Measurements from ENCODE around the gene ANKRD63.

ANKRD63 gene

GRCh38 chr15:40312370-40313158 lies 29.7 kb upstream of the ANKRD63 start:
- DNase-seq = no peak

DNA sequence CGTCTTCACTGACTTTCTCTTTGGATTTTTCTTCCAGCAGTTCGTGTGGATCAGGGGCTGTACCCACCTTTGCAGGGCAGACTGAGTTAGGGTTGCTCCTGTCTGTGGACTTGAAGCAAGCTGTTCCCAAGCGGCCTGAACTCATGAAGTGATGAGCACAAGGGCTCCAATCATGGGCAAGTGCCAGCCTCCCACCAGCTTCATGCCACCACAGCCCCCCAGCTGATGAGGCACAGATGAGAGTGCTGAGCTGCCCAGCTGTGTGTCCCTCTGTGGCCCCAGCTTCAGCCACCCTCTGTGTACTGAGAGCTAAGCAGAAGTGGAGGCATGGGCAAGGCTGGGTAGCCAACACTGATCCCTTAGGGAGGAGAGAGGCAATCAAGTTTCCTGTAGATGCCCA lies 28.1 kb upstream of the ANKRD63 start:
- DNase-seq = no peak

- no peak for DNase-seq
Observed at GRCh38 chr15:40310001-40310959, 27.4 kb upstream of the ANKRD63 start.

DNA sequence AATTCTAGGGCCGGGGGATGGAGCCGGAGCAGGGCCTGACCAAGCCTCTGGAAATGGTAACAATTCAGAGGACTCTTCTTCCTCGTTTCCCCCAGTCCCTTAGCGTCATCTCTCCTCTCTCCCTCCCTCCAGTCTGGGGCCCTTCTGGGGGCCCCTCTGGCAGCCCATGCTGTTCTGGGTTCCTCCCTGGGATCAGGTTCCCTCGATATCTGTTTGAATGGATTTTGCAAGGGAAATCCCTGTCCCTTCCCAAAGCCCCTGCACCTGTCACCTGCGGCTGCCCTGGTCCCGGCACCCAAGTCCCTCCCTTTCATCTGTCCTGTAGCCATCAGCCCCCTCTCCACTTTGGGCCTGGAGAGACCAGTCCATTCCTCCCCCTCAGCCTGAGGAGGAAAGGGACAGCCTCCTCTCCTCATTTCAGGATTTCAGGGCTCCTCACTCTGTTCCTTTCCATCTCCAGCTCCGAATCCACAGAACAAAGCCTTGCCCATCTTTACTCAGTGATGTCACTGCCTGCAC lies 26.5 kb upstream of the ANKRD63 start:
- DNase-seq = no peak

- no peak for DNase-seq
Observed at GRCh38 chr15:40307421-40308211, 24.8 kb upstream of the ANKRD63 start, which contains the start of gene PLCB2. PLCB2 (minus strand) TSS chr15:40307935; CDS start chr15:40307672, 263 bp downstream.

DNA sequence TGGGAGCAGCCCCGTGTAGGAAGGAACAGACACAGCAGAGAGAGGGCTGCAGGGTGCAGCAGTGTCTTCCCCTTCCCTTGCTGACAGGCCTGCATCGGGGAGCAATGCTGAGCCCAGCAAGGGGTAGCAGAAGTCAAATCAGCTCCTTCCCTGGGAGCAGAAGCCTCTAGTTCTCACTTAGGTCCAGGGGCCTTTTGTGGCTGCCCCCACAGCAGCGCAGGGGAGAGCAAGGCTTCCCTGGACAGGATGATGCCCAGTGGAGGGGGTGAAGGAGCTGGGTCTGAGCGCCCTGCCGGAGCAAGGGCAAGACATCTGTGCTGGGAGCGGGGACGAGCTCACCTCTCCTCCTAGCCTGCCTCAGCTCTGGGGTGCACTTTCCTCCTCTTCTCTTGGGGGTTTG lies 24.0 kb upstream of the ANKRD63 start:
- DNase-seq = no peak

GRCh38 chr15:40306371-40306770 lies 23.5 kb upstream of the ANKRD63 start:
- DNase-seq = no peak

DNA sequence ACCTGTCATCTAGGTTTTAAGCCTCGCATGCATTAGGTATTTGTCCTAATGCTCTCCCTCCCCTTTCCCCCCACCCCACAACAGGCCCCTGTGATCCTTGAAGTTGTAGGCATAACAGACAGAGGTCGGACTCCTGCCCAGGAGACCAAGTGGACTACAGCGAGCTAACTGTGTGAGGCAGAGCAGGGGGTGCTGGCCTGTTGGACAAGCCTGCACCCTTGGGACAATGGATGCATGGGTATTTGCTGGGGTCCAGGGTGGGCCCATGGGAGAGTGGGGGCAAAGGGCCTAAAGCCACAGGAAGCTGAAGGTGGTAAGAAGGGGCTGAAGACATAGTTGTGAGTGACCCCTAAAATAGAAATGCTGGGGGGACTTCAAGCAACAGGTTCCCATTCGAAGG lies 22.4 kb upstream of the ANKRD63 start:
- DNase-seq = no peak

DNA sequence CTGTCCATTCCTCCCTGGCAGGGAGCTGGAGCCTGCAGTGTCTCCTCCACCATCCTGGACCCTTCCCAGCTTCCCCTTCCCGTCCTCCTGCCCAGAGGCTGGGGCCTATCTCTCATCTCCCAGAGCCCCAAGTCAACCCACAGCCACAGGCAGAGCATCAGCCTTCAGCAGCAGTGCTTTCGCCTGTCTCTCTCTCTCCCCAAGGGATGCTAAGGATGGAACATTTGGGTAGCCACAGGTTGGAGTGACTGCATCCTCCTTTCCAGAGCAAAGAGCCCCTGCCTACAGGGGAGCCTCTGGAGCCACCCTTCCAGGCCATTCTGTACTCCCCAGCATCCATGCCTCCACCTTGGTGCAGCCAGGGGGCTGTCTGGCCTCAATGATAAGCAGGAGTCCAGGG lies 20.7 kb upstream of the ANKRD63 start:
- DNase-seq = no peak

GRCh38 chr15:40302981-40303380 lies 20.1 kb upstream of the ANKRD63 start:
- DNase-seq = no peak

GRCh38 chr15:40302288-40302886 lies 19.5 kb upstream of the ANKRD63 start:
- DNase-seq = no peak

DNA sequence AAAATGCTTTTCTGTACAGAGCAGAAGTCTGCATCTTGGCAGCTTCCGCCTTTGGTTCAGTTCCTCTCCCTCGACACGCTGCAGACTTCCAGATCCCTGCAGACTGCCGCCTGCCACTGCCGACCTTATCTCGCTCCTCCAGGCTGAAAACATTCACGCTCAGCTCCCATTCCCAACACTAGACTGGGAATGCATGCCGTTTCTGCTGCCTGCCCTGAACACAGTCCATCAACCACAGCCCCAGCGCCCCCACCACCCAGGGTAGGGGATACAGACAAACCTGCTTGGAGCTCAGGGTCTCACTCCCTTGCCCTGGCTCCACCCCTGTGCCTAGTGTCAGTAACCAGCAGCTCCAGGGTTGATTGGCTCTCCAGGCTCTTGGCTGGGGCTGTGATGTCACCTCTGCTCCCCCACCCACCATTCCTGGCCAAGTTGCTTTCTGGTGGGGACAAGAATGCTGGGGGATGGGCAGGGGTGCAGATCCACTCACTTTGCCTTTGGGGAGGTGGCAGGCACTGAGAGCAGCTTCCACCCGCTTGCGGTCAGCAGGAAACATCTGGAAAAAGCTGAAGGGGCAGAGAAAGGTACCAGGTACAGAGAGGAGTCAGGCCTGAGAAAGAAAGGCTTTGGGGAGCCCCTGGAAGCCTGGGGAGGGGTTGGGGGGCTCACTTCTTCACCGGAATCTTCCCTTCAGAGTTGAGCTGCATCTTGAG lies 18.8 kb upstream of the ANKRD63 start:
- DNase-seq = no peak

GRCh38 chr15:40300771-40301170 lies 17.9 kb upstream of the ANKRD63 start:
- DNase-seq = no peak

DNA sequence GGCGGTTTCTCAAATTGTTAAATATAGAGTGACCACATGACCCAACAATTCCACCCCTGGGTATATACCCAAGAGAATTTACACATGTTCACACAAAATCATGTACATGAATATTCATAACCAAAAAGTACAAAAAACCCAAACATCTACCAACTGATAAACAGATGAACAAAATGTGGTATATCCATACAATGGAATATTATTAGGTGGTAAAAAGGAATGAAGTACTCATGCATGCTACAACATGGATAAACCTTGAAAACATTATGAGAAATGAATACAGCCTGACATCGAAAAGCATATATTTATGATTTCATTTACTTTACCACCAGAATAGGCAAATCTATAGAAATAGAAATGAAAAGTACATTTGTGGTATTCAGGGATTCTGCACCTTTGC lies 17.5 kb upstream of the ANKRD63 start:
- DNase-seq = no peak

- DNase-seq = no peak
Observed at GRCh38 chr15:40298216-40298935, 15.5 kb upstream of the ANKRD63 start.

DNA sequence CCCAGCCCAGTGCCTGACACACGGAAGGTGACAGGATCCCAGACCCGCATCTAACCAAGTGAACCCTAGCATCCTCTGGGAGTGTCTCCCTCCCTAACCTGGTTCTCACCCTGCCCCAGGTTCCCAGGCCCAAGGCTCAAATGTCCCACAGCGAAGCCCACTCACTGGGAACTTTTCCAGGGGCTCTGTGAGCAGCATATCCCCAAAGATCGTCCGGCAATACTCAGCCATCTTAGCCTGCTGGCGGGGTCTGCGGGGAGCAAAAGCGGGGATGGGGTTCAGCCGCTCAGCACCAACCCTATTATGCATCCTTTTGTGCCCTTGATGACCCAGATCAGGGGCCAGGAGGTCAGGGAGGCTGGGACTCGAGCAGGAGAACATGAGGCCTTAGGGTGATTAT lies 14.5 kb upstream of the ANKRD63 start:
- no peak for DNase-seq

DNA sequence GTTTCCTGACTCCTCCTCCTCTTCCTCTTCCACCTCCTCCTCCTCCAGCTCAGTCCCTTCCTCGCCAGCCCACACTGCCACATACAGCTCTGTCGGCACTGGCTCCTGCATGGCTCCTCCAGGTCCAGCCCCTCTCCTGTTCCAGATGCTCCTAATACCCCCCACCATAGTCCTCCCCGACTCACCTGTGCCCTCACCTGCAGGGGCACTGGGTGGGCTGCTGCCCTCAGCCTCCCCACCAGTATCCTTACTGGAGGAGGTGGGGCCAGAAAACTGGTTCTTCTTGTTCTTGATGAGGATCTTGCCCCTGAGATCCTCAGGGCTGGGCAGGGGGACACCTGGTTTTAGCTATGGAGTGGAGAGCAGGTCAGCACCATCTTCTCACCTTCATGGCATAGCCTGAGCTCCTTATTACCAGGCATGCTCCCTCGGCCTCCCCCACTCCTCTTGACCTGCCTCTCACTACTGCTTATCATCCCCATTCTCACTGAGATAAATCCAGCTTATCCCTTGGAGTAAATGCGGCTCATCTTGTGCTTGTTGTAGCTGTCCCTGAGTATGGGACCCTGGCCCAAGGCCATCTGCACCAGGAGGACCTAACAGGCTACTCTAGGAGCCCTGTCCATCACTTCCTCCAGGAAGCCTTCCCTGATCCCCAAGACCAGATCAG lies 13.8 kb upstream of the ANKRD63 start:
- no peak for DNase-seq

GRCh38 chr15:40295877-40296560 lies 13.2 kb upstream of the ANKRD63 start:
- no peak for DNase-seq

GRCh38 chr15:40295297-40295696 lies 12.4 kb upstream of the ANKRD63 start:
- DNase-seq = no peak
